SK-N-SH (cell line): Measurements from ENCODE around the gene THSD4. TPM values are rescaled to one million over a fixed set of nuclear protein-coding genes. Genes with fewer than 3 reads are reported as not detected.

Experiments
- CTCF ChIA-PET: fragments of 300-600, 350-600 bp; formaldehyde crosslinking; extraction: SDS; loops from one replicate; lab custom pipeline; 2021; lab: Yijun Ruan, JAX
- POLR2A ChIA-PET: fragments of 350-600 bp; sonication (Branson Sonifier 250); formaldehyde crosslinking; extraction: SDS; loops from one replicate; lab custom pipeline; 2020; ENCODE audit warnings: antibody characterized with exemption, inconsistent platforms; lab: Yijun Ruan, JAX
- DNase-seq: peaks from one replicate; pipeline ENCODE4 v3.0.0; 2012
- H2AFZ ChIP-seq: fragments of 200-600 bp; sonication (generic); 2 replicates; pipeline ENCODE4 v1.8.1; 2016; ENCODE audit warnings: antibody characterized with exemption, mild to moderate bottlenecking, low read depth
- H3F3A ChIP-seq: fragments of 200-600 bp; sonication (generic); replicated peaks from 2 replicates; pipeline ENCODE3; 2016; ENCODE audit warnings: antibody characterized with exemption, mild to moderate bottlenecking; ENCODE audit not compliant: insufficient read depth
- H3K27ac ChIP-seq, 2 experiments: fragments of 200-500 bp in 1 of 2; fragments of 200-600 bp in 1 of 2; sonication (Bioruptor generic) in 1 of 2; sonication (generic), shearing (Covaris generic) in 1 of 2; 2 replicates each; pipeline versions ENCODE4 v1.5.1 to v1.6.1; 2014 to 2016; ENCODE audit warnings: low read depth in 2 of 2, inconsistent platforms in 1 of 2, low read length in 1 of 2, mild to moderate bottlenecking in 1 of 2, mixed read lengths in 1 of 2
- H3K27me3 ChIP-seq: fragments of 200-600 bp; sonication (generic), shearing (Covaris generic); 2 replicates; pipeline ENCODE4 v1.6.1; 2016; ENCODE audit warnings: mixed run types; ENCODE audit not compliant: insufficient read depth
- H3K36me3 ChIP-seq, 2 experiments: fragments of 200-500 bp in 1 of 2; fragments of 200-600 bp in 1 of 2; sonication (Bioruptor generic) in 1 of 2; sonication (generic) in 1 of 2; replicated peaks in 1 of 2; 2 replicates each; pipeline versions ENCODE3 to v1.5.1; 2014 to 2016; ENCODE audit warnings: low read length in 1 of 2, mild to moderate bottlenecking in 1 of 2; ENCODE audit not compliant: insufficient read depth in 2 of 2, control insufficient read depth in 1 of 2
- H3K4me1 ChIP-seq, 2 experiments: fragments of 200-500 bp in 1 of 2; fragments of 200-600 bp in 1 of 2; sonication (Bioruptor generic) in 1 of 2; sonication (generic), shearing (Covaris generic) in 1 of 2; 2 replicates each; pipeline versions ENCODE4 v1.5.1 to v1.6.1; 2014 to 2016; ENCODE audit warnings: low read depth in 1 of 2, low read length in 1 of 2, mixed run types in 1 of 2; ENCODE audit not compliant: insufficient read depth in 2 of 2, control insufficient read depth in 1 of 2
- H3K4me2 ChIP-seq: fragments of 200-600 bp; sonication (generic), shearing (Covaris generic); 2 replicates; pipeline ENCODE4 v1.6.1; 2017; ENCODE audit warnings: mixed run types
- H3K4me3 ChIP-seq, 2 experiments: fragments of 200-500 bp in 1 of 2; fragments of 200-600 bp in 1 of 2; sonication (Bioruptor generic) in 1 of 2; sonication (generic), shearing (Covaris generic) in 1 of 2; 2 replicates each; pipeline versions ENCODE4 v1.5.1 to v1.8.1; 2014 to 2016; ENCODE audit warnings: low read depth in 2 of 2, inconsistent platforms in 1 of 2, low read length in 1 of 2, mild to moderate bottlenecking in 1 of 2, mixed read lengths in 1 of 2, moderate library complexity in 1 of 2
- H3K79me2 ChIP-seq: fragments of 200-600 bp; sonication (generic); 2 replicates; pipeline ENCODE4 v1.8.1; 2017; ENCODE audit warnings: mild to moderate bottlenecking; ENCODE audit not compliant: insufficient read depth
- H3K9ac ChIP-seq: fragments of 200-600 bp; sonication (generic); 2 replicates; pipeline ENCODE4 v1.6.1; 2017; ENCODE audit warnings: mixed run types
- H3K9me2 ChIP-seq: fragments of 200-600 bp; sonication (generic); 2 replicates; pipeline ENCODE4 v1.6.1; 2017; ENCODE audit warnings: mixed run types
- H3K9me3 ChIP-seq: fragments of 200-600 bp; sonication (generic); 2 replicates; pipeline ENCODE4 v1.6.1; 2017; ENCODE audit warnings: mixed run types, mild to moderate bottlenecking, moderate library complexity
- H4K20me1 ChIP-seq: fragments of 200-600 bp; sonication (generic); 2 replicates; pipeline ENCODE4 v1.6.1; 2017; ENCODE audit warnings: mild to moderate bottlenecking, mixed run types; ENCODE audit not compliant: insufficient read depth
- FOXJ3 ChIP-seq: sonication (generic); formaldehyde crosslinking; IDR thresholded peaks from 2 replicates; pipeline ENCODE4 v1.5.1; 2020; ENCODE audit warnings: mild to moderate bottlenecking, missing genetic modification reagents
- GABPA ChIP-seq: IDR thresholded peaks from 2 replicates; pipeline ENCODE4 v1.4.0; 2012; ENCODE audit warnings: low read depth, mild to moderate bottlenecking
- MEF2A ChIP-seq: IDR thresholded peaks from 2 replicates; pipeline ENCODE4 v1.4.0; 2012; ENCODE audit warnings: low read depth, borderline replicate concordance
- MXI1 ChIP-seq: IDR thresholded peaks from 2 replicates; pipeline ENCODE4 v1.6.1; 2012; ENCODE audit warnings: mild to moderate bottlenecking, low read depth, low read length, improper control_type of control experiment
- NFIC ChIP-seq: IDR thresholded peaks from 2 replicates; pipeline ENCODE4 v1.4.0; 2012; ENCODE audit warnings: borderline replicate concordance
- POLR2AphosphoS5 ChIP-seq: IDR thresholded peaks from 2 replicates; pipeline ENCODE4 v1.6.1; 2012; ENCODE audit warnings: low read depth, low read length
- RCOR1 ChIP-seq: fragments of 150-350 bp; IDR thresholded peaks from 2 replicates; pipeline ENCODE4 v1.6.1; 2017; ENCODE audit warnings: antibody characterized with exemption, low read length
- RFX5 ChIP-seq: IDR thresholded peaks from 2 replicates; pipeline ENCODE4 v1.6.1; 2012; ENCODE audit warnings: mild to moderate bottlenecking, improper control_type of control experiment, low read length
- SIN3A ChIP-seq: IDR thresholded peaks from 2 replicates; pipeline ENCODE4 v1.6.1; 2012; ENCODE audit warnings: low read depth, mild to moderate bottlenecking, low read length, moderate library complexity, borderline replicate concordance
- TAF1 ChIP-seq: IDR thresholded peaks from 2 replicates; pipeline ENCODE4 v1.6.1; 2012; ENCODE audit warnings: low read depth, mild to moderate bottlenecking, low read length, moderate library complexity, borderline replicate concordance
- TCF12 ChIP-seq: IDR thresholded peaks from 2 replicates; pipeline ENCODE4 v1.4.0; 2012
- WGBS: methylation state at CpG from one replicate; pipeline ENCODE4 v1.1.6; 2017; ENCODE audit warnings: low lambda C conversion rate; 5-methylcytosine and 5-hydroxymethylcytosine counted together
- polyA plus RNA-seq, 3 experiments: library from polyadenylated mRNA; depleted of rRNA; stranded (reverse); fragments of >200 nt; gene quantifications; 2 replicates each; pipeline ENCODE4 v1.2.3, GENCODE V29; 2012
- TF ChIP-seq, protein P1 (sequence below): IDR thresholded peaks from 2 replicates; pipeline ENCODE4 v1.6.1; 2012; ENCODE audit warnings: mild to moderate bottlenecking, low read depth, low read length, moderate library complexity
- TF ChIP-seq, protein P2 (sequence below): fragments of 200-600 bp; sonication (generic); IDR thresholded peaks from 2 replicates; pipeline ENCODE4 v1.6.1; 2017; ENCODE audit warnings: antibody characterized with exemption, mild to moderate bottlenecking, moderate library complexity

Gene THSD4
- polyA plus RNA-seq, 1 of the 3 experiments (the other 2 are of a cell fraction) = 79.1 TPM

- TF ChIP-seq, protein P1, sequence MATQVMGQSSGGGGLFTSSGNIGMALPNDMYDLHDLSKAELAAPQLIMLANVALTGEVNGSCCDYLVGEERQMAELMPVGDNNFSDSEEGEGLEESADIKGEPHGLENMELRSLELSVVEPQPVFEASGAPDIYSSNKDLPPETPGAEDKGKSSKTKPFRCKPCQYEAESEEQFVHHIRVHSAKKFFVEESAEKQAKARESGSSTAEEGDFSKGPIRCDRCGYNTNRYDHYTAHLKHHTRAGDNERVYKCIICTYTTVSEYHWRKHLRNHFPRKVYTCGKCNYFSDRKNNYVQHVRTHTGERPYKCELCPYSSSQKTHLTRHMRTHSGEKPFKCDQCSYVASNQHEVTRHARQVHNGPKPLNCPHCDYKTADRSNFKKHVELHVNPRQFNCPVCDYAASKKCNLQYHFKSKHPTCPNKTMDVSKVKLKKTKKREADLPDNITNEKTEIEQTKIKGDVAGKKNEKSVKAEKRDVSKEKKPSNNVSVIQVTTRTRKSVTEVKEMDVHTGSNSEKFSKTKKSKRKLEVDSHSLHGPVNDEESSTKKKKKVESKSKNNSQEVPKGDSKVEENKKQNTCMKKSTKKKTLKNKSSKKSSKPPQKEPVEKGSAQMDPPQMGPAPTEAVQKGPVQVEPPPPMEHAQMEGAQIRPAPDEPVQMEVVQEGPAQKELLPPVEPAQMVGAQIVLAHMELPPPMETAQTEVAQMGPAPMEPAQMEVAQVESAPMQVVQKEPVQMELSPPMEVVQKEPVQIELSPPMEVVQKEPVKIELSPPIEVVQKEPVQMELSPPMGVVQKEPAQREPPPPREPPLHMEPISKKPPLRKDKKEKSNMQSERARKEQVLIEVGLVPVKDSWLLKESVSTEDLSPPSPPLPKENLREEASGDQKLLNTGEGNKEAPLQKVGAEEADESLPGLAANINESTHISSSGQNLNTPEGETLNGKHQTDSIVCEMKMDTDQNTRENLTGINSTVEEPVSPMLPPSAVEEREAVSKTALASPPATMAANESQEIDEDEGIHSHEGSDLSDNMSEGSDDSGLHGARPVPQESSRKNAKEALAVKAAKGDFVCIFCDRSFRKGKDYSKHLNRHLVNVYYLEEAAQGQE = no peak
- no peak for TF ChIP-seq SIN3A
Observed at GRCh38 chr15:71571641-71572040, 456.4 kb downstream of the THSD4 start (continued).

- POLR2A ChIA-PET = no interaction called here
- no peaks in the 10 kb centered on the region for H3K4me1 ChIP-seq
- H3F3A ChIP-seq = peaks cover 6% of the 10 kb centered on the region
- CTCF ChIA-PET = interaction anchor here (0.9 to 6.4 kb wide), 9 partner anchors 8 to 211 kb away, joined by 3 to 58 read pairs (median 4); no protein-coding TSS in a partner anchor
- no peak overlapping the region for H3K9ac ChIP-seq
- DNase-seq = no peak
- H3K36me3 ChIP-seq = no peaks in the 10 kb centered on the region
- TF ChIP-seq NFIC = peak; percentile 32; the same call in 1 of the 2 replicates
- TF ChIP-seq TCF12 = no peak
- TF ChIP-seq, protein P2, sequence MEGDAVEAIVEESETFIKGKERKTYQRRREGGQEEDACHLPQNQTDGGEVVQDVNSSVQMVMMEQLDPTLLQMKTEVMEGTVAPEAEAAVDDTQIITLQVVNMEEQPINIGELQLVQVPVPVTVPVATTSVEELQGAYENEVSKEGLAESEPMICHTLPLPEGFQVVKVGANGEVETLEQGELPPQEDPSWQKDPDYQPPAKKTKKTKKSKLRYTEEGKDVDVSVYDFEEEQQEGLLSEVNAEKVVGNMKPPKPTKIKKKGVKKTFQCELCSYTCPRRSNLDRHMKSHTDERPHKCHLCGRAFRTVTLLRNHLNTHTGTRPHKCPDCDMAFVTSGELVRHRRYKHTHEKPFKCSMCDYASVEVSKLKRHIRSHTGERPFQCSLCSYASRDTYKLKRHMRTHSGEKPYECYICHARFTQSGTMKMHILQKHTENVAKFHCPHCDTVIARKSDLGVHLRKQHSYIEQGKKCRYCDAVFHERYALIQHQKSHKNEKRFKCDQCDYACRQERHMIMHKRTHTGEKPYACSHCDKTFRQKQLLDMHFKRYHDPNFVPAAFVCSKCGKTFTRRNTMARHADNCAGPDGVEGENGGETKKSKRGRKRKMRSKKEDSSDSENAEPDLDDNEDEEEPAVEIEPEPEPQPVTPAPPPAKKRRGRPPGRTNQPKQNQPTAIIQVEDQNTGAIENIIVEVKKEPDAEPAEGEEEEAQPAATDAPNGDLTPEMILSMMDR = peak; percentile 17; the same call in 1 of the 2 replicates
- TF ChIP-seq, all 33 proteins: peak for 2
- no peak overlapping the region for H3K27ac ChIP-seq
- H3K9me3 ChIP-seq = no peaks in the 10 kb centered on the region
- H2AFZ ChIP-seq = no peak overlapping the region
- no peaks in the 10 kb centered on the region; the same call in 1 of the 2 replicates for H4K20me1 ChIP-seq
- no peak overlapping the region for H3K4me3 ChIP-seq
- 50% methylated on average over 3 of the region's 5 CpGs for WGBS
- H3K79me2 ChIP-seq = no peaks in the 10 kb centered on the region
- no peaks in the 10 kb centered on the region for H3K9me2 ChIP-seq
- no peaks in the 10 kb centered on the region for H3K27me3 ChIP-seq
- H3K4me2 ChIP-seq = no peak overlapping the region
Observed at GRCh38 chr15:71572452-71573053, 457.3 kb downstream of the THSD4 start.

DNA sequence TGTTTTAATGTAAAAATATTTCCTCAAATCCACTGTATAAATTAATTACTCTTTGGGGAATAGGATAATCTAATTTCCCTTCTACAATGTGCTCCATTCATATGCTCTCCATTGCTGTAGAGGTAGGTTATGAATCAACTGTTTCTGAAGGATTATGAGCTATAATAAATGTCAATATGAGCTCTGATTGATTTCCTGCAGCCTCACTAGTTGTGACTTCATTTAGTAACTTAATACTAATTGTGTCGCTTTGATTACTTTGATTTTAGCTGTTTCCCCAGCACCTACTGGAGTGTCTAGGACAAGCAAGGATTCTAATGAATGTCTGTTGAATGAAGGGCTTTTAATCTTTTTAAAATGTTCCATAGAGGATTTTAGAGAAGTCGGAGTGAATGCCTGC is 458.3 kb downstream of the THSD4 start:
- Histone ChIP-seq H3K9me2 (no peaks in the 10 kb centered on the region), H2AFZ (no peak overlapping the region), H3K27me3 (no peaks in the 10 kb centered on the region), H4K20me1 (no peaks in the 10 kb centered on the region; the same call in 1 of the 2 replicates), H3K36me3 (no peaks in the 10 kb centered on the region), H3K9ac (no peak overlapping the region), H3K27ac (no peak overlapping the region), H3K79me2 (no peaks in the 10 kb centered on the region; the same call in 1 of the 2 replicates), H3K4me3 (no peak overlapping the region), H3F3A (peaks cover 6% of the 10 kb centered on the region), H3K4me1 (no peaks in the 10 kb centered on the region), H3K4me2 (no peak overlapping the region), H3K9me3 (no peaks in the 10 kb centered on the region)
- ChIA-PET CTCF (interaction anchor here (0.9 to 6.4 kb wide), 6 partner anchors 18 to 228 kb away, joined by 3 to 58 read pairs (median 6); no protein-coding TSS in a partner anchor), POLR2A (no interaction called here)
- WGBS = 82% methylated on average over 2 of the region's 2 CpGs
- TF ChIP-seq MXI1 = no peak
- TF ChIP-seq GABPA = no peak
- TF ChIP-seq TAF1 = no peak
- no peak for TF ChIP-seq RFX5
- no peak for TF ChIP-seq MEF2A
- TF ChIP-seq FOXJ3 = no peak
- no peak for TF ChIP-seq TCF12
- TF ChIP-seq POLR2AphosphoS5 = no peak
- no peak for TF ChIP-seq RCOR1
- DNase-seq = no peak
